ENCODE data around the gene ABLIM1. TPM values are rescaled to one million over a fixed set of nuclear protein-coding genes. Genes with fewer than 3 reads are reported as not detected.
A peak's percentile ranks its signal among the peaks of the same experiment; 100 is the strongest.

Gene ABLIM1
- total and polyA plus RNA-seq, 8 donors, result 52.7 to 195 (median 65.5) TPM

- Histone ChIP-seq H3K27me3 (no peaks in the 10 kb centered on the region), H3K9me3 (no peaks in the 10 kb centered on the region), H3K27ac (no peak overlapping the region), H3K4me3 (no peak overlapping the region), H3K36me3 (no peaks in the 10 kb centered on the region), H3K4me1 (no peaks in the 10 kb centered on the region)
- DNase-seq (no peak), ATAC-seq (no peak)
- intact Hi-C loops (cut with DNase I), result no loop called here
- TF ChIP-seq CTCF (IDR thresholded peaks at IDR 0.05), result no peak
Observed at GRCh38 chr10:114655671-114656070, 2.4 kb downstream of the ABLIM1 start.

- no peak overlapping the region for H3K27ac ChIP-seq
Observed at GRCh38 chr10:114654822-114655575, 3.1 kb downstream of the ABLIM1 start.

GRCh38 chr10:114653926-114654325 lies 4.1 kb downstream of the ABLIM1 start:
- peaks cover 0 to 12% of the 10 kb centered on the region in 2 donors for H3K4me1 ChIP-seq
- H3K27ac ChIP-seq, result peak overlapping the region in 1 of 2 donors; percentile 57
- H3K36me3 ChIP-seq, result no peaks in the 10 kb centered on the region
- peak; percentile 25 for ATAC-seq
- H3K4me3 ChIP-seq, result no peak overlapping the region
- no peaks in the 10 kb centered on the region for H3K9me3 ChIP-seq
- intact Hi-C loops (cut with DNase I), result no loop called here
- H3K27me3 ChIP-seq, result no peaks in the 10 kb centered on the region
- no peak for DNase-seq
- no peak for TF ChIP-seq CTCF (IDR thresholded peaks at IDR 0.05)

More at GRCh38 chr10:114654822-114655575, 3.1 kb downstream of the ABLIM1 start:
- no peaks in the 10 kb centered on the region for H3K27me3 ChIP-seq
- DNase-seq (no peak), ATAC-seq (peak; percentile 43)
- peaks cover 0 to 4% of the 10 kb centered on the region in 2 donors for H3K4me1 ChIP-seq
- no peaks in the 10 kb centered on the region for H3K9me3 ChIP-seq
- intact Hi-C loops (cut with DNase I), result no loop called here
- no peak for TF ChIP-seq CTCF (IDR thresholded peaks at IDR 0.05)
- H3K36me3 ChIP-seq, result no peaks in the 10 kb centered on the region
- H3K4me3 ChIP-seq, result no peak overlapping the region

- no peaks in the 10 kb centered on the region for H3K9me3 ChIP-seq
- no peak overlapping the region for H3K4me3 ChIP-seq
- intact Hi-C loops (cut with DNase I), result no loop called here
- H3K36me3 ChIP-seq, result no peaks in the 10 kb centered on the region
- DNase-seq (no peak), ATAC-seq (peak; percentile 24)
- no peaks in the 10 kb centered on the region for H3K27me3 ChIP-seq
- peak overlapping the region; percentile 24 to 57 for H3K27ac ChIP-seq
- H3K4me1 ChIP-seq, result peaks cover 0 to 17% of the 10 kb centered on the region in 2 donors
- no peak for TF ChIP-seq CTCF (IDR thresholded peaks at IDR 0.05)
Observed at GRCh38 chr10:114652402-114653368, 5.4 kb downstream of the ABLIM1 start.

GRCh38 chr10:114650831-114651230 lies 7.2 kb downstream of the ABLIM1 start:
- H3K4me1 ChIP-seq, result peaks cover 0 to 26% of the 10 kb centered on the region in 2 donors
- no peaks in the 10 kb centered on the region for H3K9me3 ChIP-seq
- DNase-seq, result no peak
- H3K36me3 ChIP-seq, result no peaks in the 10 kb centered on the region
- H3K4me3 ChIP-seq, result no peak overlapping the region
- H3K27ac ChIP-seq, result no peak overlapping the region
- TF ChIP-seq CTCF (IDR thresholded peaks at IDR 0.05), result no peak
- intact Hi-C loops (cut with DNase I), result no loop called here
- no peaks in the 10 kb centered on the region for H3K27me3 ChIP-seq
- ATAC-seq, result no peak

Data from left lung (tissue), 10 donors.